Liver (tissue), 3 donors: Measurements from ENCODE around the gene CYLD.

Experiments used
- ATF3 ChIP-seq: IDR thresholded peaks from 2 replicates; pipeline ENCODE4 v1.6.1; 2016; ENCODE audit warnings: antibody characterized with exemption
- CTCF ChIP-seq: fragments of 150-350 bp; IDR thresholded peaks from 2 replicates; pipeline ENCODE4 v1.5.1; 2017; ENCODE audit warnings: improper control_type of control experiment, low read depth, low read length; ENCODE audit not compliant: missing input control
- EGR1 ChIP-seq, 2 donors: IDR thresholded peaks; 2 replicates each; pipeline ENCODE4 v1.6.1; 2016 to 2018; ENCODE audit warnings: antibody characterized with exemption in 2 of 2, low read depth in 2 of 2
- JUND ChIP-seq, 2 donors: IDR thresholded peaks; 2 replicates each; pipeline ENCODE4 v1.6.1; 2016; ENCODE audit warnings: antibody characterized with exemption in 2 of 2
- MAX ChIP-seq: IDR thresholded peaks from 2 replicates; pipeline ENCODE4 v1.6.1; 2016; ENCODE audit warnings: antibody characterized with exemption
- RAD21 ChIP-seq, 2 donors: IDR thresholded peaks; 2 replicates each; pipeline ENCODE4 v1.6.1; 2016; ENCODE audit warnings: antibody characterized with exemption in 2 of 2, mild to moderate bottlenecking in 2 of 2
- SP1 ChIP-seq: IDR thresholded peaks from 2 replicates; pipeline ENCODE4 v1.6.1; 2018; ENCODE audit warnings: antibody characterized with exemption, mild to moderate bottlenecking
- TAF1 ChIP-seq: conservative IDR thresholded peaks from 2 replicates; pipeline ENCODE4 v1.6.1; 2016; ENCODE audit warnings: antibody characterized with exemption, mild to moderate bottlenecking
- donor health status: healthy.
- donor health status: healthy.

- TF ChIP-seq RAD21 (IDR thresholded peaks at IDR 0.05) (no peak), CTCF (no peak), EGR1 (IDR thresholded peaks at IDR 0.05; ENCODE audit: low read depth in 2 of 2) (no peak), TAF1 (no peak), ATF3 (no peak), MAX (no peak), JUND (IDR thresholded peaks at IDR 0.05) (no peak), SP1 (no peak)
These were observed 34.2 kb downstream of the CYLD start for GRCh38 chr16:50776037-50776436.
